HuH-7 (cell line): ENCODE measurements around the gene PLPPR1.
"Not testable (repeated sequence)": the region's sequence is repeated elsewhere in the genome, so short reads cannot be mapped to it uniquely, and the experiment has no call there.

Experiments used
- DNase-seq: peaks from one replicate; pipeline ENCODE4 v3.0.0; 2011; ENCODE audit warnings: low spot score

PLPPR1 gene

GRCh38 chr9:101028346-101029314, at the start of gene PLPPR1:
TSS of gene PLPPR1 (plus strand) at chr9:101028727.
- DNase-seq = peak; percentile 86

- DNase-seq = no peak
Measured at GRCh38 chr9:100989731-100990130, 38.8 kb upstream of the PLPPR1 start.

- DNase-seq = no peak
Measured at GRCh38 chr9:100990605-100991381, 37.7 kb upstream of the PLPPR1 start.

- no peak for DNase-seq
Measured at GRCh38 chr9:100992632-100993031, 35.9 kb upstream of the PLPPR1 start.

- no peak for DNase-seq
Measured at GRCh38 chr9:100999906-101000544, 28.5 kb upstream of the PLPPR1 start.

GRCh38 chr9:101005246-101005645, 23.3 kb upstream of the PLPPR1 start:
- DNase-seq = no peak

- no peak for DNase-seq
Measured at GRCh38 chr9:101014566-101014965, 14.0 kb upstream of the PLPPR1 start.

GRCh38 chr9:101018467-101018866, 10.1 kb upstream of the PLPPR1 start:
- no peak for DNase-seq

GRCh38 chr9:101022704-101023103, 5.8 kb upstream of the PLPPR1 start:
- no peak for DNase-seq

GRCh38 chr9:101025940-101026339, 2.6 kb upstream of the PLPPR1 start:
- DNase-seq = no peak

GRCh38 chr9:101026824-101027223, 1.7 kb upstream of the PLPPR1 start:
- DNase-seq = no peak

- no peak for DNase-seq
Measured at GRCh38 chr9:101027236-101027635, 1.3 kb upstream of the PLPPR1 start.

- no peak for DNase-seq
Measured at GRCh38 chr9:101027733-101028345, 688 bp upstream of the PLPPR1 start.

- peak; percentile 8 for DNase-seq
Measured at GRCh38 chr9:101029315-101030085, 973 bp downstream of the PLPPR1 start.

- DNase-seq = no peak
Measured at GRCh38 chr9:101030086-101030391, 1.5 kb downstream of the PLPPR1 start.

GRCh38 chr9:101032426-101032825, 3.9 kb downstream of the PLPPR1 start:
- DNase-seq = no peak

GRCh38 chr9:101034222-101034621, 5.7 kb downstream of the PLPPR1 start:
- DNase-seq = no peak

- no peak for DNase-seq
Measured at GRCh38 chr9:101035098-101035497, 6.6 kb downstream of the PLPPR1 start.

GRCh38 chr9:101037430-101037829, 8.9 kb downstream of the PLPPR1 start:
- DNase-seq = no peak

- no peak for DNase-seq
Measured at GRCh38 chr9:101038488-101038887, 10.0 kb downstream of the PLPPR1 start.

GRCh38 chr9:101039581-101039980, 11.1 kb downstream of the PLPPR1 start:
- not testable (repeated sequence) for DNase-seq
